Astrocyte (in vitro differentiated cells and primary cell): ENCODE data around the gene DCT. TPM values are rescaled to one million over a fixed set of nuclear protein-coding genes. Genes with fewer than 3 reads are reported as not detected.
"Not testable (repeated sequence)": the region's sequence is repeated elsewhere in the genome, so short reads cannot be mapped to it uniquely, and the experiment has no call there.

Source experiments
- DNase-seq: peaks from one replicate; pipeline ENCODE4 v3.0.0-alpha.2; 2010; ENCODE audit warnings: low read depth
- FAIRE-seq: peaks from 2 replicates; lab custom pipeline; 2011; peaks lifted over from hg19 to GRCh38; lab: Jason Lieb, UNC
- H2AFZ ChIP-seq: 2 replicates; pipeline ENCODE4 v1.6.0; 2012; ENCODE audit warnings: low read depth, low read length, inconsistent platforms
- H3K27ac ChIP-seq: 2 replicates; pipeline ENCODE4 v1.5.1; 2011; ENCODE audit warnings: low read depth, low read length, inconsistent platforms
- H3K27me3 ChIP-seq: 2 replicates; pipeline ENCODE4 v1.6.0; 2011; ENCODE audit warnings: low read length, inconsistent platforms; ENCODE audit not compliant: insufficient read depth
- H3K36me3 ChIP-seq: 2 replicates; pipeline ENCODE4 v1.5.1; 2011; ENCODE audit warnings: low read length, inconsistent platforms; ENCODE audit not compliant: insufficient read depth
- H3K4me1 ChIP-seq: 2 replicates; pipeline ENCODE4 v1.5.1; 2011; ENCODE audit warnings: low read length, inconsistent platforms; ENCODE audit not compliant: insufficient read depth
- H3K4me2 ChIP-seq: 2 replicates; pipeline ENCODE4 v1.6.0; 2012; ENCODE audit warnings: low read length, inconsistent platforms
- H3K4me3 ChIP-seq: 2 replicates; pipeline ENCODE4 v1.5.1; 2011; ENCODE audit warnings: low read depth, mild to moderate bottlenecking, low read length, inconsistent platforms; ENCODE audit not compliant: insufficient read depth
- H3K79me2 ChIP-seq: 2 replicates; pipeline ENCODE4 v1.6.0; 2012; ENCODE audit warnings: mild to moderate bottlenecking, low read length, inconsistent platforms; ENCODE audit not compliant: insufficient read depth
- H3K9ac ChIP-seq: 2 replicates; pipeline ENCODE4 v1.6.0; 2012; ENCODE audit warnings: mild to moderate bottlenecking, low read length, inconsistent platforms
- H3K9me3 ChIP-seq: 2 replicates; pipeline ENCODE4 v1.5.1; 2012; ENCODE audit warnings: low read depth, mild to moderate bottlenecking, low read length, inconsistent platforms; ENCODE audit not compliant: insufficient read depth
- H4K20me1 ChIP-seq: 2 replicates; pipeline ENCODE4 v1.6.0; 2012; ENCODE audit warnings: low read length, inconsistent platforms; ENCODE audit not compliant: insufficient read depth
- H3K27ac Mint-ChIP-seq: one replicate; pipeline ENCODE4 v1.8.0; 2021; ENCODE audit warnings: mild to moderate bottlenecking, mixed read lengths; ENCODE audit not compliant: unreplicated experiment
- H3K27me3 Mint-ChIP-seq: one replicate; pipeline ENCODE4 v1.8.0; 2021; ENCODE audit warnings: low read depth, mixed read lengths; ENCODE audit not compliant: unreplicated experiment
- H3K36me3 Mint-ChIP-seq: one replicate; pipeline ENCODE4 v1.8.0; 2021; ENCODE audit warnings: low read depth, mixed read lengths; ENCODE audit not compliant: unreplicated experiment
- H3K4me1 Mint-ChIP-seq: one replicate; pipeline ENCODE4 v1.8.0; 2021; ENCODE audit warnings: low read depth, mixed read lengths; ENCODE audit not compliant: unreplicated experiment
- H3K4me3 Mint-ChIP-seq: one replicate; pipeline ENCODE4 v1.8.0; 2021; ENCODE audit warnings: mild to moderate bottlenecking, moderate library complexity, mixed read lengths; ENCODE audit not compliant: unreplicated experiment
- H3K9me3 Mint-ChIP-seq: one replicate; pipeline ENCODE4 v1.8.0; 2021; ENCODE audit warnings: mild to moderate bottlenecking, mixed read lengths; ENCODE audit not compliant: unreplicated experiment
- CTCF ChIP-seq: IDR thresholded peaks from 2 replicates; pipeline ENCODE4 v1.5.1; 2011; ENCODE audit warnings: low read depth, mild to moderate bottlenecking, inconsistent platforms, low read length, moderate library complexity; ENCODE audit not compliant: insufficient read depth
- EZH2 ChIP-seq: IDR thresholded peaks from 2 replicates; pipeline ENCODE4 v1.6.1; 2012; ENCODE audit warnings: mild to moderate bottlenecking, low read length, inconsistent platforms; ENCODE audit not compliant: insufficient read depth
- total RNA-seq: library from RNA; stranded (reverse); gene quantifications from 2 replicates; pipeline ENCODE4 v1.2.1, GENCODE V29; 2021

DCT gene
- total RNA-seq, 1 donor from 2014 or later, result 0.05 TPM

GRCh38 chr13:94513026-94513425 is 33.5 kb upstream of the DCT start:
- H3K9me3 Mint-ChIP-seq, result peaks cover 6% of the 10 kb centered on the region
- H2AFZ ChIP-seq, result no peak overlapping the region
- no peak overlapping the region for H3K4me2 ChIP-seq
- H3K27me3 Mint-ChIP-seq, result peaks cover 11% of the 10 kb centered on the region
- H3K27me3 ChIP-seq, result peaks cover 3% of the 10 kb centered on the region
- H3K36me3 ChIP-seq, result no peaks in the 10 kb centered on the region
- TF ChIP-seq EZH2, result no peak
- TF ChIP-seq CTCF, result no peak
- H3K36me3 Mint-ChIP-seq, result no peaks in the 10 kb centered on the region
- no peak overlapping the region for H3K4me3 Mint-ChIP-seq
- no peak for DNase-seq
- no peaks in the 10 kb centered on the region for H3K79me2 ChIP-seq
- H4K20me1 ChIP-seq, result no peaks in the 10 kb centered on the region
- H3K27ac ChIP-seq, result no peak overlapping the region
- no peak for FAIRE-seq
- no peak overlapping the region for H3K4me3 ChIP-seq
- H3K9me3 ChIP-seq, result no peaks in the 10 kb centered on the region
- no peak overlapping the region for H3K9ac ChIP-seq
- no peaks in the 10 kb centered on the region for H3K4me1 ChIP-seq
- no peak overlapping the region for H3K27ac Mint-ChIP-seq
- H3K4me1 Mint-ChIP-seq, result no peaks in the 10 kb centered on the region

- H3K27ac Mint-ChIP-seq, result no peak overlapping the region
- no peak for TF ChIP-seq CTCF
- Histone ChIP-seq H3K27me3 (no peaks in the 10 kb centered on the region), H3K9ac (no peak overlapping the region), H3K4me3 (no peak overlapping the region), H2AFZ (no peak overlapping the region), H4K20me1 (no peaks in the 10 kb centered on the region), H3K27ac (no peak overlapping the region), H3K79me2 (no peaks in the 10 kb centered on the region), H3K4me2 (no peak overlapping the region), H3K4me1 (no peaks in the 10 kb centered on the region), H3K9me3 (no peaks in the 10 kb centered on the region), H3K36me3 (no peaks in the 10 kb centered on the region)
- peaks cover 21% of the 10 kb centered on the region for H3K27me3 Mint-ChIP-seq
- H3K4me1 Mint-ChIP-seq, result no peaks in the 10 kb centered on the region
- DNase-seq (no peak), FAIRE-seq (no peak)
- H3K4me3 Mint-ChIP-seq, result no peak overlapping the region
- H3K9me3 Mint-ChIP-seq, result peaks cover 9% of the 10 kb centered on the region
- H3K36me3 Mint-ChIP-seq, result no peaks in the 10 kb centered on the region
These were observed 26.2 kb upstream of the DCT start for GRCh38 chr13:94505730-94506129.

- peaks cover 18% of the 10 kb centered on the region for H3K27me3 Mint-ChIP-seq
- no peak for FAIRE-seq
- no peaks in the 10 kb centered on the region for H3K9me3 ChIP-seq
These were observed 24.4 kb upstream of the DCT start for GRCh38 chr13:94503851-94504250.

GRCh38 chr13:94498831-94499230 is 19.3 kb upstream of the DCT start:
- H3K36me3 Mint-ChIP-seq, H3K27ac ChIP-seq, H3K9me3 ChIP-seq, H3K9me3 Mint-ChIP-seq, H4K20me1 ChIP-seq, H3K36me3 ChIP-seq, H3K4me1 ChIP-seq, DNase-seq, H3K4me1 Mint-ChIP-seq, H3K79me2 ChIP-seq, H3K4me3 ChIP-seq, H3K9ac ChIP-seq, H3K4me2 ChIP-seq, H3K27me3 ChIP-seq, FAIRE-seq, H2AFZ ChIP-seq, H3K4me3 Mint-ChIP-seq, H3K27ac Mint-ChIP-seq: not testable (repeated sequence)
- peaks cover 14% of the 10 kb centered on the region for H3K27me3 Mint-ChIP-seq

More at GRCh38 chr13:94503851-94504250, 24.4 kb upstream of the DCT start:
- TF ChIP-seq CTCF (no peak), EZH2 (no peak)
- H3K4me2 ChIP-seq, result no peak overlapping the region
- H3K27ac Mint-ChIP-seq, result no peak overlapping the region
- H3K4me1 Mint-ChIP-seq, result no peaks in the 10 kb centered on the region
- no peak overlapping the region for H3K4me3 Mint-ChIP-seq
- no peaks in the 10 kb centered on the region for H3K36me3 Mint-ChIP-seq
- no peaks in the 10 kb centered on the region for H3K27me3 ChIP-seq
- H3K4me1 ChIP-seq, result no peaks in the 10 kb centered on the region
- peaks cover 4% of the 10 kb centered on the region for H3K9me3 Mint-ChIP-seq
- no peaks in the 10 kb centered on the region for H4K20me1 ChIP-seq
- no peaks in the 10 kb centered on the region for H3K79me2 ChIP-seq
- H2AFZ ChIP-seq, result no peak overlapping the region
- H3K4me3 ChIP-seq, result no peak overlapping the region
- H3K9ac ChIP-seq, result no peak overlapping the region
- no peaks in the 10 kb centered on the region for H3K36me3 ChIP-seq
- no peak for DNase-seq
- H3K27ac ChIP-seq, result no peak overlapping the region
